GDM1 (cell line): ENCODE measurements around the gene MAML2.
"Not testable (repeated sequence)": the region's sequence is repeated elsewhere in the genome, so short reads cannot be mapped to it uniquely, and the experiment has no call there.

Experiments
- DNase-seq: peaks from one replicate; lab custom pipeline; 2025; lab: John Stamatoyannopoulos, UW

MAML2 gene

DNA sequence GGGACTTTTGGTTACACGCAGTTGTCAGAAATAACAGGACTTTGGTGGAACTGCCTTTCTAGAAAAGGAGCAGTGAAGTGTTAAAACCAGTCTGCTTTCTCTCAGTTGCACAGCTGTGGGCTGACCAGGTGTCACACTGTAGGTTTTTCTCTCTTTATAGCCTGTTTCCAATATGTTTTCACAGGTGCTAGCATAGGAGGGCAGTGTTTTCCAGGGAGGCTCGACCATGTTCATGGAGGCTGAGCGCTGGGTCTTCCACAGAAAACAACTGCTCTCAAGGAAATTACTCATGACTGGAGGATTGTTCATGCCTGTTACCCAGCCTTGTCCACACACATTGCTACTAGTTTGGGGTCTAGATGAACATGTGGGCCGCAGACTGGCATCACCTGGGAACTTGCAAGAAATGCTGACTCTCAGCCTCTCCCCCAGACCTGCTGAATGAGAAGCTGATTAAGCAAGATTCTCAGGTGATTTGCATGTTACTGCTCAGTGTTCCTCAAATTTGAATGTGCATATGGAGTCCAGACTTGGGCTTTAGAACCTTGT, 157.7 kb downstream of the MAML2 start:
- no peak for DNase-seq

DNA sequence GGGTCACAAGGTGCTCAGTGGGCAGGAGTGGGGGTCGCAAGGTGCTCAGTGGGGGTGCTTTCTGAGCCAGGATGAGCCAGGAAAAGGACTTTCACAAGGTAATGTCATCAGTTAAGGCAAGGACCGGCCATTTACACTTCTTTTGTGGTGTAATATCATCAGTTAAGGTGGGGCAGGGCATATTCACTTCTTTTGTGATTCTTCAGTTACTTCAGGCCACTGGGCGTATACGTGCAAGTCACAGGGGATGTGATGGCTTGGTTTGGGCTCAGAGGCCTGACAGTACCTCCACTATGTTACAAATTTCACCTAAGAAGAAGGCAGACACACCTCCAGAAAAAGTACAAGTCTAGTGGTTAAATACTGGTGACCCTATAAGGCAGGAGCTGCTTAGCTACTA, 162.1 kb downstream of the MAML2 start:
- DNase-seq, result not testable (repeated sequence)

DNA sequence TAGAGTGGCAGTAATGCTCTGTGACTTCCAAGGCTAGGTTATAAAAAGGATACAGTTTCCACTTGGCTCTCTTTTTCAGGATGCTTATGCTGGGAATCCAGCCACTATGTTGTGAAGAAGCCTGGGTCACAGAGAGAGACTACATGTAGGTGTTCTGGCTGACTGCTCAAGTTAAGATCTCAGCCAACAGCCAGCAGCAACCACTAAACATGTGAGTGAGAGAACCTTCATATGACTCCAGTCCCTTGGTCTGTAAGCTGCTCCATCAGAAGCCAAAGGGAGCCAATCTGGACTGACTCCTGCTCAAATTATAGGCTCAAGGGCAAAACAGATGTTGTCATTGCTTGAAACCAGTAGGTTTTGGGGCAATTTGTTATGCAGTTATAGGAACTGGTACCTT, 162.7 kb downstream of the MAML2 start:
- DNase-seq, result no peak

DNA sequence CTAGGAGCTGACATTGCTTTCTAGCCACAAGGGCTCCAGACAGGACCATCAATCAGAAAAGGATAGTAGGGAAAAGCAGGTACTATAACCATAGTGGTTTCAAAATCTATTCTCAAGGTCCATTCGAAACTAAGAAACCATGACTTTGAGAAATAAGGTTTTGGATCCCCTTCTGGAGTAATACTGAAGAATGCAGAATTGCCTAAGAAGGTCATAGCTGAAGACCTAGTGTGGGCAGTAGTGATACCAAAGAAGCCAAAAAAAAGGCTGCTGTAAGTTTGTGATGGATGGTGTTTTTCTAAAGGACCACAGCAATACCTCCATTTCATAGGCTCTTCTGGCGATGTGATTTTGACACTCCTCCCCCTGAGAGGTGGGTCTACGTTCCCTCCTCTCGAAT, 163.1 kb downstream of the MAML2 start:
- DNase-seq, result no peak

DNA sequence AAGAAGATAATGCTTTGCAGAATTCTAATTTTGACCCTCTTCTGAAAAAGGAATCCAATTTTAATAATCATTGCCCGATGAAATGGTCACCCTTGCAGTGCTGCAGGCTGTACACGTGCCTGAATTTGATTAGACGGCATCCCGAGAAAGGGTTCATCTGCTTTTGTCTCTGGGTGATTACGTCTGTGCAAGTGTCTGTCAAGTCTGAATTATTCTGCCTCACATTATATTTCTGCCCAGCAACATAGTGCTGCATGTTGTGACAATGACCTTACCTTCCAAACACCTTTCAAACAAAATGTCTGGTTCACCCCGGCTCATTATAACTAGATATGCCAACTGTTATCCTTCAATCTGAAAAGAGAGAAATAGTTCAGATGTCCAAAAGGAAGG, 164.1 kb downstream of the MAML2 start:
- DNase-seq, result no peak

DNA sequence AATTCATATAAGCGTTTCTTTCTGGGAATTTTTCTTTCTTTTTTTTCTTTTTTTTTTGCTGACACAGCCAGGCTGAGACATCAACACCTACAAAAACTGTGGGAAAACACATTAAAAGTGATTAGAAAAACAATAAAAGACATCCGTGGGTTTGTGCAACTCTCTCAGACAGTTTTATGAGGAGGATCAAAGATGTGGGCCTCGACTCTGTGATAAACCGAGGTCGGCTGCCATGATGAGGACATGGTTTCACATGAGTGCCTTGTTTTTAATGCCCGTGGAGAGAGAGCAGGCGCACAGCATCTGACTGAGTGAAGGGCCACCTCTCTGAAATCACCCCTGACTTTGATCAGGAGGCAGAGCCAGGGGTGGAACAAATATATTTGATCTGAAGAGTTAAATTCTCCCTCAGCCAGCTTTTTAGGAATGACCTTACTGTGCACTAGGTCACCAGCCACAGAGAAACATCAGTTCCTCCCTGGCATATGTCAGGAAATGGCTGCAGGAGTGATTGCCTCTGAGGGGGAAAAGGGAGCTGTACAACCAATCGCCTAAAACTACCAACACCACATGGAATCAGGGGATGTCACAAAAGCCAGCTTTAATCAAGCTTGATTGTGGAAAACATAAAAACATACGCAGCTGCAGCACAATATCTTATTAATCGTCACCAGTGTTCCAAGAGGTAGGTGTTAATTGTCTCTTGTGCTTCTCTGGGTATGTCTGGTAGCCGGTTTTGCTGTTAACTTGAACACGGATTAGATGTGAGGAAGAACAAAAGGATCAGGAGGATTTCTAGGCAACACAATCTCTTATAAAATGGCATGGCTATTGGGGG, 164.7 kb downstream of the MAML2 start:
- no peak for DNase-seq

DNA sequence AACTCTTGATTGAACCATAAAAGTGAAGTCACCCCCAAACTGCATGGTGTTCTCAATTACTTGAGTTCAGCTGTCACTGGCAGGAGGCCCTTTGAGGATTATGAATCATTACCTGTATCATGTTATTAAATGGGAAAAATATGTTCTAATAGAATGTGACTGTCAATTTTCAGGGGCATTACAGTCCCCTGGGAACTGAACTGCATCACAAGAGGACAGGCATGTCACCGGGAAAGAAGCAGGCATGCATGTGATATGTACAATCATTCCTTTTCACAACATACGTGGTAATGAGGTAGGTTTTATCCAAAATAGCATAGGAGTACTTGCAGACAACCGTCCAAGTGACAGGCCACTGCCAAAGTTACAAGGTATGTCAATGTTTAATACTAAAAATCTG, 165.8 kb downstream of the MAML2 start:
- no peak for DNase-seq

DNA sequence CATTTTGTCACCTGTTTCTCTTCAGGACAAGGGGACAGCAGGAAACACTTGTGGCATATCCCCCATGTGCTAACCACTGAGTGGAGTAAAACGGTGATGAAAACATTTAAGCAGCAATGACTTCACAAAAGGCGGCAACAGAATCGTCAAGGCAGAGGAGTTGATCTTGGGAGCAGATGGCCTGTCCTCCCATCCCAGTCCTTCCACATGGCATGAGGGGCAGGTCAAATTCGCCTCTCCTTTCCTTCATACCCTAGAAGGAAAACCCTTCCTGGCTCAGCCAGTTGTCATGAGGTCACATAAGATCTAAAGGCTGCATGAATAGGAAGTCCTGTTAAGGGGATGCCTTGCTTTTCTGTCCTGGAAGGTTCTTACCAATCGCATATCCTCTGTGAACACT, 169.1 kb downstream of the MAML2 start:
- no peak for DNase-seq

DNA sequence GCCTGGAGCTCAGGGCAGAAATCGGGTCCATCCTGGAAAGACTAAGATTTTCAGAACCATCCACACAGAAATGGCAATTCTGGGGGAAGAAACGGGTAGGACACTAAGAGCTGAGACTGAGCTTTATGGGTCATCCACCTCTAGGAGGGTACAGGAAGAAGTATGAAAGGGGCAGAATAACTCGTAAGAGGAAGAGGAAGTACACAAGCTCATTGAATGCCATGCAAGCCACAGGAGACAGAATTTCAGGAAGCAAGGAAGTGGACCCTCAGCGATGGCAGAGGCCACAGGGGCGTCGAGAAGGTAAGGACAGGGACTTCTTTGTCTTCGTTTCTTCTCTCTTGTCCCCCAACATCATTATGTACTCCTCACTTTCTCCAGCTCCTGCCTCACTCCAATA, 169.6 kb downstream of the MAML2 start:
- DNase-seq, result no peak

DNA sequence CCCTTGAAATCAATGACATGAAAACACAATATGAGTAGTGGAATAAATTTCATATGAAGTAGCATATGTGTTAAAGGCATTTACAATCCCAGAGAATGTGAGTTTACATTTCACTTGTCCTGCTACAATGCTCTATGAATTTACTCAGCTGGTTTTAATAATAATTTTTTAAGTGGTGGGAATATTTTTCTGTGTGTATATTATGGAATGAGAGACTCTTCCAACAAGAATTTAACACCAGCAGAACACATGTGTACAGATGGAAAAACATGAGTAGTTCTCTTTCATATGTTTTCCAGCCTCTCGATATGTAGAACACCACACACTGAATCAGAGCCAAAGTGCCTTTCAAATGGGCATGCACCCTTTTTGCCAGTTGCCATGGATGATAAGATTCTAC, 170.4 kb downstream of the MAML2 start:
- DNase-seq, result no peak

DNA sequence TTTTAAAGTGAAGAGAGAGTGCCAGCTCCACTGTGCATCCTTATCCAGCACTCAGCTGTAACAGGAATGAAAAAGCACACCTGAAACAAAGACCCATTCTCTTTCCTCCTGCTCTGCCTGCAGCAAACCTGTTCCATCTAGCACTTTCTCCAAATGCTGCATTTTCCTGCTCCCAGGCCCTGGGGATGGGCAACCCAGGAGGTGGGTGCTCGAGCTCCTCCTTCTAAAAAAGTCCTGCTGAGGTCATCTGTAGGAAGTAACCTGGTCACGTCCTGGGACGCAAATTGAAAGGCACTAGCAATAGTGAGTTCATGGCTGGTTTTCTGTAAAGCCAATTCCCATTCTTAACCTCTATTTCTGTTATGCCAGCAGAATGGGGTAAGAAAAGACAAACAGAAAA, 173.7 kb downstream of the MAML2 start:
- no peak for DNase-seq

DNA sequence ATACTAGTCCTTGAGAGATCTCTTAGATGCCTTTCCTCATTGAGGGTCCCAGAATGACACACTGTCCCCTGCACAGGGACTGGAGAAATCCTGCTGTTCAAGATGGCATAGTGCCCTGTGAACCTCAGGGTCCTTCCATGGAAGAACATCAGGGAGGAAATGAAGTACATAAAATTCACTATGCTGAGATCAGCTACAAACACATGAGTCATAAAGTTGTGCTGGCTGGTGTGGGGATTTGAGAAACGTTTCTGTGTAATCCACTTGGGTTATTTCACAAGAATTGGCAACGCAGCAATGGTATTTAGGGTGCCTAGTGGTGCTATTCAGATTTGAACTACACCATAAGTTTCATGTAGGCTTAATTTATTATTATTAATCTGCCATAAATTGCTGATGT, 174.4 kb downstream of the MAML2 start:
- no peak for DNase-seq

DNA sequence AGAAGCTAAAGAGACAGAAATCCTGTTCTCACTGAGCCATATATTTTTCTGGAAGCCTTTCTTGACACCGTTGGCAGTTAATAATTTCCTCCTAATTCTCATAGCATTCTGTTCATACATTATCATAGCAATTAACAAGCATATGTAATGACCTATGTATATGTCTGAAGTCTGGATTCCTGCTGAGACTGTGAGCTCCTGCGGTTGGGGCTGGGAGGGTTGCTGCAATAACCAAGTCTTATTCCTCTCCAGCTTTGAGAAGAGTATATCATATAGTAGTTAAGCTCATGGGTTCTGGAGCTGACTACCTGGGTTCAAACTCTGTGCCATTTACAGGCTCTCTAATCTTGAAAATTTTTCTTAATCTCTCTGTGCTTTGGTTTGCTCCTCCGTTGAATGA, 175.2 kb downstream of the MAML2 start:
- DNase-seq, result no peak

DNA sequence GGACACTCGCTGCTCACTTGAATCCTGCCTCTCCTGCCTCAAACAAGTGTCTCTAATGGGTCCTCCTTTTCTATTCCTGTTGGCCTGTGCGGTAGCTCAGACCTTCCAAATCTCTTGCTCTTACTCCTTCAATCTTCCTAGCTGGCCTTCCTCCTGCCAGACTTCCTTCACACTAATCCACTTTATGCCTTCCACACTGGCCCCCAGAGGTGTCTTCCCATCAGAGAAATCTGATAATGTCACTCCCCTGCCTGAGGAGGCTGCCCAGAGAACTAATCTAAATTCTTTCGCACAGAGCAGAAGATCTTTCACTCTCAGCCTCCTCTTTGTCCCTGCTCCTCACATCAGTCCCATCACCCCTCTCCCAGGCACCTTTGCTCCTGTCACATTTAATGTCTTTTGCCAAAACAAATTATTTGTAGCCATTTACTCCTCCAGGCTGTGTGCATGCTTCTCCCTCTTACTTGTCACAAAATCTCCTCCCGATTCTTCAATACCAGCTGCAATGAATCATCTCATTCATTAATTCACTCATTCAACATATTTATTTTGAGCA, 175.7 kb downstream of the MAML2 start:
- no peak for DNase-seq

DNA sequence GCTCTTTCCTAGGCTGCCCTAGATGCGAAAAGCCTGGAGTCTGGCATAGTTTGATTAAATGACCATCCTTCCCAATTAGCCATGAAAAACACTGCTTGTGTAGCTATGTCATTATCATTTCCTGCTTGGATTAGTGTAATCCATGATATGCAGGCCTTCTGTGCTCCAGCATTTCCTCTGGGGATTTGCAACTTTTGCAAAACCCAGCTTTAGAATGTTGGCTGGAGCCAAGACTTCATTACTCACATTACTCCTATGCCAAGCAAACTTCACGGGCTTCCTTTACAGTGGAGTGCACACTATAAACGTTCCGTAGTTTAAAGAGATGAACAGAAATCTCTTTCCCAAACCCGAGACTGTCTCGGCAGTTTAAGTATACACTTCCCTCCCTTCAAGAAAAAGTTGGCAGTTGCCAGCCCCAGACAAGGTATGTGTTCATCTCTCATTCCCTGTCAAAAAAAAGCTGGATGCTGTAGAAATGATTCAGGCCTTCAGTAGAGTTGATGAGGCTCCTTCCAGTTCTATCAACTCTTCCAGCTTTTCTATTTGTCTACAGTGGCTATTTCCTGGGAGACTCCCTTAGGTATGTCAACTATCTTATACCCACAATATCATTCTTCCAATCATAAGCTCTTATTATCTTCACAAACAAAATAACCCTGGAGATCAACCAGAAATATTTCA, 180.0 kb downstream of the MAML2 start:
- no peak for DNase-seq

DNA sequence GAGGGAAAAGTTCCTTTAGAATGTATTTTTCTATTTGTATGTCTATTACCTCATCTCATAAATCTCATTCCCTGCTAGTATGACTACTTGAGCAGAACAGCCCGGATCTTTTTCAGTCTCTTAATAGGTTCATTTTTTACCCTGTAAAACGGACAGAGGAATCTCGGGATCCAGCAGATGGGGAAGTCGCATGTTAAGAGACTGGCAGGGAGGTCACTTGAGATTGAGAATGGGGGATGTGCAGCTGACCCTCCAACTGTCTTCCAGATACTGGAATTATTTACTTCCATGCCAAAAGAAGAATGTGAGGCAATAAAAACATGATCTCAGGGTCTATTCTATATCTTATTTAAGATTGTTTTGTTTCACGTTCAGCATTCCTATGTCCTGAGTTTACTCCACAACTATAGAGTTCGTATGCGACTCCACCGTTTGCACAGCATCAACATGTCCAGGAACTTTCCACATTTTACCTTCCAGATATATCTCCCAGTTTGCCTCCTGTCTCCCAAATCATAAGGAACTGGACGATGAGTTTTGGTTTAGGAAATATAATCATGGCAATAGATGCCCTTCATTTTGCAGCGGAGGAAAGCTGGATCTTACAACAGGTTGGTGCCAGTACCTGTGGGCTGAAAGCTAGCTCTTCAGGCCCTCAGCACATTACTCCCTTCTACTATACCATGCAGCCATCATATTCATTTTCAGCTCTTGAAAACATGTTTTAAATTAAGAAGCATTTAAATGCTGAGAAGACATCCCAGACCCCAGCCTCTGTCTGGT, 181.5 kb downstream of the MAML2 start:
- DNase-seq, result no peak

DNA sequence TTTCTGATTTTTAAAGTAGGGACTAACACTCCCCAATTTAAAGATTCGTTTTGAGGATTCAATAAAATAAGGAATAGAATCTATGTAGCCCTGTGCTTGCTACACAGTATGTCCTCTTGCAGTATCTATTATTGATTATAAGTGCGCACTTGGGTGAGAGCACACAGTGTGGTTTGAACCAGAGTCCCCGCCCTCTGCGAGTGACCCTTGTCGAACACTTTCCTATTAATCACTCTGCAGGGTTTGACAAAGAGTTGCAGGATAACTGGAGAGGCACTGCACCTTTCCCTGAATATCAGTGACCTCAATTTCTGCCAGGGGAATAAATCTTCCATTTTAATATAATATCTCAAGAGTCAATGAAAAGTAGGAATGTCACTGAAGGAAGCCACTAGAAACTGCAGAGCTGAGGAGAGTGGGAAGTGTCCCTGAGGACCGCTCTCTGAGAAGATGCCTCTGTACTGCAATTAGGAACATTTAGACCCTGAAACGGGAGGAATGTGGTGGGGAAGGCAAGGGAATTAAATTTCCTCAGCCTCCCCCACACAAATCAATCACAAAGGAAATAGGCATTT, 182.2 kb downstream of the MAML2 start:
- DNase-seq, result no peak

DNA sequence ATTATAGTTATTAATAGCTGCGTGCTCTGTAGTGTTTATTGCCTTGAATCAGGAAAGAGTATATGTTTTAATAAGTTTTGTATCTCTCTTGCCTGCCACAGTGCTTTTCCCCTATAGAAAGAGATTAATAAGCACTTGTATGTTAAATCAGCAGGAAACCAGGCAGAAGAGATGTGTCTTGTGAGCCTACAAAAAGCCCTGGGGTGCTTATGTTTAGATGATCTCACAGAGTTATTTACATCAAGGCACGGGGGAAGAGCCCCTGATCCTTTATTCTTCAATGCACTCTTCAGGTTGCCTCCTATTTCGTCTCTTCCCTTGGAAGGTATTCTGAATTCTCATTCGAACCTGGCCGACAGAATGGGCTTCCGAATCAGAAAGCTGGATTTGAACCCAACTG, 183.0 kb downstream of the MAML2 start:
- DNase-seq, result no peak

DNA sequence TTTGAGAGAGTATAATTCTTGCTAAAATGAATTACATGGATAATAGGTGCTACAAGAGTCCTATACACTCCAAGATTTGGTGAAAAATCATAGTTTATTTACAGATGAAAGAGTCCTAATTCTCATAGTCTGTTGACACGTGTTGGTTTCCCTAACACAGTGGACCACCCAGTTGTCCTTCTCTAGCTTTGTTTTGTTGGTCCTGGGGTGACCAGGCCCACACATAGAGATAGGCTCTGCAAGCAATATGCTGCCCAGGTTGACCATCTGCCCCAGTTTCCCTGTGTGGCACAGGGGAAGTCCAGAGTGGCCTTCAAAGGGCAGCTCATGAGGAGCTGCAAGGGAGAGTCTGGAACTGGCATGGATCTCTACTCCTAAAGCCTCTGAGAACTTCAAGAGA, 184.9 kb downstream of the MAML2 start:
- DNase-seq, result no peak

DNA sequence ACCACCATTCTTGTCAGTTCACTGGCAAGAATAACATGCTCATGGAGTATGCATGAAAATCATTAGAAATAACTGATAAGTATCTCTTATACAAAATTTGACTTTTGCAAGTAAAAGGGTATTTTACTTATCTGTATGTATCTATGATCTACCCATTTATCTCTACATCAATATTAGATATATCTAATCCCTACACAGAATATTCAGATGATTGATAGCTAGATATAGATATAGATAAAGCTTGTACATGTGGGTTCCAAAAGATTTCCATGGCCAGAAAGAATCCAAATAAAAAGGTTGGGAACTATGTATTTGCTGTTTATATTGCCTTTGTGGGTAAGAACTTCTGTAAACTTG, 185.5 kb downstream of the MAML2 start:
- no peak for DNase-seq

DNA sequence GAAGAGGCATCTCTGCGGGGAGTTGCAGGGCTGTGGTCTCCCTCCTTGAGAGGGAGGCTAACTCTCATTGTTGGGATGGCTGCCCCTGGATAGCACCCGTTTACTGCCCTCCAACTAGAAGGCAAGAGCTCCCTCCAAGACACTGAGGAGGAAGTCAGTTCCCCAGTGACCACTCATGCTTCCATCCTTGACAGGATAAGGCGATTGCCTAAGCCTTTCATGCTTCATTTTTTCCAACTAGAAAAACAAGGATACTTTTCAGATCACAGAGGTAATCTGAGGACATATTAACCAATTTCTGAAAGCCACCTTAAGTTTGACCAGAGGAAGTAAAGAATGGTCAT, 186.6 kb downstream of the MAML2 start:
- no peak for DNase-seq
